ENCODE results near the gene YIPF1.

DNA sequence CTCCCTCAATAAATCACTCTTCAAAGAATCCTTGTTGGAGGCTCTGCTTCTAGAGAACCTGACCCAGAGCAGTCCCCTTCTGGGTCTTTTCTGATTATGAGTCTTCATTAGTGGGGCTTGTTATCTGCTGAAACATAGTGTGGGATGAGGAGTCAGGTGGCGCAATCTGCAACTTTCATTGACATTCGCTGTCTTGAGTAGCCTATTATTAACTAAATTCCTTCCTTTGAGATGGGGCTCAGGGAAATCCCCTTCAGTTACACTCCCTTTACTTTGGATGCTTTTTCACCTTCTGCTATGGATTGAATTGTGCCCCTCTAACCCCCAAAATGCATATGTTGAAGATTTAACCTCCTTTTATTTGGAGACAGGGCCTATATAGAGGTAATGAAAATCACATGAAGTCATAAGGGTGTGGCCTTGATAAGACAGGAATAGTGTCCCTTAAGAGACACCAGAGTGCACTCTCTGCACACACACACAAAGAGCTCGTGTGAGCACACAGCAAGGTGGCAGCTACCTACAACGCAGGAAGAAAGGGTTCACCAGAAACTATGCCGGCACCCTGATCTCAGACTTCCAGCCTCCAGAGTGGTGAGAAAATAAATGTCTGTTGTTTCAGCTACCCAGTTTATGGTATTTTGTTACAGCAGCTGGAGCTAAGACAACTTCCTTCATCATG lies 23.9 kb upstream of the YIPF1 start:
- TF ChIP-seq CTCF (IDR thresholded peaks at IDR 0.05; ENCODE audit: poor library complexity): no peak
- no peak for TF ChIP-seq EZH2 (IDR thresholded peaks at IDR 0.05; ENCODE audit: borderline replicate concordance)
- TF ChIP-seq EZH2phosphoT487 (IDR thresholded peaks at IDR 0.05; ENCODE audit: low read depth, severe bottlenecking, unreplicated experiment): no peak
